ENCODE data around the gene DLGAP1.

- TF ChIP-seq EP300 (IDR thresholded peaks at IDR 0.05) (no peak), CTCF (IDR thresholded peaks at IDR 0.05) (no peak), POLR2AphosphoS5 (IDR thresholded peaks at IDR 0.05) (no peak)
These were observed 627.8 kb downstream of the DLGAP1 start for GRCh38 chr18:3827236-3827845.
